NCI-H69 (cell line): ENCODE results near the gene DGKH.
"Not testable (repeated sequence)": the region's sequence is repeated elsewhere in the genome, so short reads cannot be mapped to it uniquely, and the experiment has no call there.

ENCODE experiments used
- DNase-seq: peaks from one replicate; lab custom pipeline; 2025; lab: John Stamatoyannopoulos, UW

DGKH gene

DNA sequence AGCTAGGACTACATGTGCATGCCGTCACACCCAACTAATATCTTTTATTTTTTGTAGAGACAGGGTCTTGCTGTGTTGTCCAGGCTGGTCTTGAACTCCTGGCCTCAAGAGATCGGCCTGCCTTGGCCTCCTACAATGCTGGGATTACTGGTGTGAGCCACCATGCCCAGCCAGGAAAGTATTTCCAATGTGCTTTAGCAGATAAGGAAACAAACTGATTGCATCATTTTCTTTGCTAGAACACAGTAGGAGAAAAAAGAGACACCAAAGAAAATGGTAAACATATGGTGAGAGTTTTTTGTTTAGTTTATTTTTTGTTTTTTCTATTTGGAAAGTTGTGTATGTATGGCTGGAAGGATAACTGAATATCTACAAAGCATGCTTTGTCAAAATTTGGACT lies 176.6 kb downstream of the DGKH start:
- DNase-seq, result no peak

DNA sequence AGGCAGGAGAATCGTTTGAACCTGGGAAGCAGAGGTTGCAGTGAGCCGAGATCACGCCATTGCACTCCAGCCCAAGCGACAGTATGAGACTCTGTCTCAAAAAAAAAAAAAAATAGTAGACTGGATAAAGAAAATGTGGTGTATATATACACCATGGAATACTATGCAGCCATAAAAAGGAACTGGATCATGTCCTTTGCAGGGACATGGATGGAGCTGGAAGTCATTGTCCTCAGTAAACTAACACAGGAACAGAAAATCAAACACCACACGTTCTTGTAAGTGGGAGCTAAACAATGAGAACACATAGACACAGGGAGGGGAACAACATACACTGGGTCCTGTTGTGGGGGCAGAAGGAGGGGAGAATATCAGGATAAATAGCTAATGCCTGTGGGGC lies 178.3 kb downstream of the DGKH start:
- not testable (repeated sequence) for DNase-seq

DNA sequence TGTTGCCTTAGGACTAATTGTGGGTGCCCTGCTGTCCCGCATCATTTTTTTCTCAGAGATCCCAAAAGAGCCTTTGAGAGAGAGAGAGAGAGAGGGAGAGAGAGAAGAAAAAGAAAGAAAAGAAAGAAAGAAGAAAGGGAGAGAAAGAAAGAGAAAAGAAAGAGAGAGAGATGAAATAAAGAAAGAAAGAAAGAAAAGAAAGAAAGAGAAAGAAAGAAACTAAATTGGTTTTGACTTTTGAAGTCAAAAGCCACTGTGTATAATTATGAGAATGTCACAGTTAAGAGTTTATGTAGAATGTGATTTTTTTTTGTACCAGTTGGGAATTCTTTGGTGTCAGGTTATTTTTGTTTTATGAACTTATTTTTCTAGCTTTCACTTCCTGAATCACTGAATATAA lies 180.1 kb downstream of the DGKH start:
- DNase-seq, result no peak

DNA sequence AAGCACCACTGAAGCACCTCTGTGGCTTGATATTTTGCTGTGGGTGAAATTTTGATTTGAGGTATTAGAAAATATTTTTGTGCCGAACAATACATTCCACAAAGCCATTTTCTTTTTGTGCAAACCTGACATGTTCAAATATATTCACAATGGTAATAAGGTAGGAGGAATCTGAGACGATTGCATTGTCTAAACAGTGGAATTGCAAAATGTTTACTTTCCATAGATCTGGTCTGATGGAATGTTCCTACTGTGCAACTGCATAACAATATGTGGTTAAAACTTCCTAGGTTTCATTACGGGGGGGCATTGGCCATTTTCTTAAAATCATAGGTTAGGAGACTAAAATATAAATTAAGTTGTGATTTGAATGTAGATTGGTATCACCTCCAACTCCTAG lies 180.8 kb downstream of the DGKH start:
- no peak for DNase-seq

DNA sequence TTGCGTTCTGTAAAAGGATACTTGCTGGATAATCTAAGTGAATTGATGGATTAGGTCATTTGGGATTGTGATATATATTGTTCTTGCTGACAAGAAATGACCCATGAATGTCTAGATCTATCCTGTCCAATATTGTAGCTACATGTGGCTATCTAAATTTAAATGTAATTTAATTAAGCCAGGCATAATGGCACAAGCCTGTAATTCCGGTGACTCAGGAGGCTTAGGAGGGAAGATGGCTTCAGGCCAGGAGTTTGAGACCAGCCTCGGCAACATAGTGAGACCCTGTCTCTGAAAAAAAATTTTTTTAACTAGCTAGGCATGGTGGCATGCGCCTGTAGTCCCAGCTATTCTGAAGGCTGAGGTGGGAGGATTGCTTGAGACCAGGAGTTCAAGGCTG lies 184.2 kb downstream of the DGKH start:
- DNase-seq, result peak; percentile 22

DNA sequence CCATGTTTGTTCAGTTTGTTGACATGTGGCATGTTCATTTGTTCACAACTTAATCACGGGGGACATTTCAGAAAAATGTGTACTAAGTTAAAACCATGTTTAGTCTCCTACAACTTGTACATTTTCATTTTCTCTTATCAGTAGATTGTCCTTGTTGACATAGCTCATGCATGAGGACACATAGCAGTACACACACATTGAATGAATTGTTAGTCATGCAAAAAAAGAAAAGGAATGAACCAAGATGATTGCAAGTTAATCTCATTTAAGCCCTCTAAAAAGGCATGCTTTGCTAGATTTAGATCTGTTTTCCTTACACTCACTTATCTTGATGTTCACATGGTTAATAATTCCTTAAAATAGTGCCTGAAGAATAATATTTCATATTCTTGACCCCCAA lies 185.3 kb downstream of the DGKH start:
- DNase-seq, result no peak

DNA sequence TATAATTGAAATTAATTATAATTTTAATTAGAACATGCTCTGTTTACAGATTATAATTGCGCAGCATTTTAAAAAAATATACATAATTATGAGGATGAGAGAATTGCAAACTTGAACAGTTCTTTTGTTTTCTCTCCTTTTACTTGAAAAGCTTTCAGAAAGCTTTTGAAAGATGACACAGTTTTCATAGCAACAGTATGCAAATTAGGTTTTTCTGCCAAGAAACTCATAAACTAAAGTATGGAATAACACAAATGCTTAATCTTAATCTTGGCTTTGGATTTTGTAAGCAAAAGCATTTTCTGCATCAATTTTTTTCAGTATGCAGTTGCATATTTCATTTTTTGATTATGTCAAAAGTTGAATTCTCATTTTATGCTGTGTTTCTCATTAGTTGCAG lies 190.7 kb downstream of the DGKH start:
- no peak for DNase-seq

DNA sequence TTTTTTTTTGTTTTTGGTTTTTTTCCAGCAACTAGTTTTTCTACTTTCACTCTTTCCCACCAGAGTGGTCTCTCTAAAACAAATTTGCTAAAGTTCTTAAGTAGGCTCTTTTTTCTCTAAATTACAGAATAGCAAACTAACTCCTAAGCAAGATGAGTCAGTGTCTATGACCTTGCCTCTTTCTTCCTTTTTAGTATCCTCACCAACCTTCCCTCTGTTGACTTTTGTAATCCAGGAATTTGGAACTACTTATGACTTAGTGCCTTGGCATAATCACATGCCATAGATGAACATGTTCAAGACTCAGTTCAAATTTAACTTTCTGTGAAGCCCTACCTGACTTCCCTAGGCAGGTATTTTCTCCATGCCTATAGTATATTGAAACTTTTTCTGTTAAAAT lies 191.2 kb downstream of the DGKH start:
- no peak for DNase-seq

DNA sequence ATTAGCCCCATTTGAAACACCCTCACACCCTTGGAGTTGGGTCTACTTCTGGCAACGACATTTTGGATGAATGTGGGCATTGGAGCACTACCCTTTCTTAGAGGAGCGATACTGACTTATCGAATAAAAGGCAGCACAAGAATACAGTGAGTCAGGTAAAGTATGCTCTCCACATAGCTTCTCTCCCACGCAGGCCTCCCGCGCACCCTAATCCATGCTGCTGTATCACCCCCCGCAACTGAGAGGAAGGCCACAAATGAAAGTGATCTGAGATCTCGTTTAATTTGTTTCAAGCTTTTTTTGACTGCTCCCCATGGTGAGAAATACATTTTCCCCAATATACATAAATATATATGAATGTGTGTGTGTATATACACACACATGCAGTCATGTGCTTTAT lies 198.1 kb downstream of the DGKH start:
- no peak for DNase-seq

DNA sequence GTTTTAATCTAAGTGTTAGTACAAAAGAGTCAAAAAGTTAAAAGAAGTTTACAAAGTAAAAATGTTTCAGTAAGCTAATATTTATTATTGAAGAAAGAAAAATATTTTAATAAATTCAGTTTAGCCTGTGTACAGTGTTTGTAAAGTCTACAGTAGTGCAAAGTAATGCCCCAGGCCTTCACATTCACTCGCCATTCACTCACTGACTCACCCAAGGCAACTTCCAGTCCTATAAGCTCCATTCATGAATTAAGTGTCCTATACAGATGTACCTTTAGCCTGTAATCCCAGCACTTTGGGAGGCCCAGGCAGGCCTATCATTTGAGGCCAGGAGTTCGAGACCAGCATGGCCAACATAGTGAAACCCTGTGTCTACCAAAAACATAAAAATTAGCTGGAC lies 199.4 kb downstream of the DGKH start:
- no peak for DNase-seq

DNA sequence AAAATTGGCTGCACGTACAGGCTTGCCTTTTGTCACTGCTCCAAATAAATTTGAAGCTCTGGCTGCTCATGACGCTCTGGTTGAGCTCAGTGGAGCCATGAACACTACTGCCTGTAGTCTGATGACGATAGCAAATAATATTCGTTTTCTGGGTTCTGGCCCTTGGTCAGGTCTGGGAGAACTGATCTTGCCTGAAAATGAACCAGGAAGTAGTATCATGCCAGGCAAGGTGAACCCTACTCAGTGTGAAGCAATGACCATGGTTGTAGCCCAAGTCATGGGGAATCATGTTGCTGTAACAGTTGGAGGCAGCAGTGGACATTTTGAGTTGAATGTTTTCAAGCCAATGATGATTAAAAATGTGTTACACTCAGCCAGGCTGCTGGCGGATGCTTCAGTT lies 207.4 kb downstream of the DGKH start:
- no peak for DNase-seq

DNA sequence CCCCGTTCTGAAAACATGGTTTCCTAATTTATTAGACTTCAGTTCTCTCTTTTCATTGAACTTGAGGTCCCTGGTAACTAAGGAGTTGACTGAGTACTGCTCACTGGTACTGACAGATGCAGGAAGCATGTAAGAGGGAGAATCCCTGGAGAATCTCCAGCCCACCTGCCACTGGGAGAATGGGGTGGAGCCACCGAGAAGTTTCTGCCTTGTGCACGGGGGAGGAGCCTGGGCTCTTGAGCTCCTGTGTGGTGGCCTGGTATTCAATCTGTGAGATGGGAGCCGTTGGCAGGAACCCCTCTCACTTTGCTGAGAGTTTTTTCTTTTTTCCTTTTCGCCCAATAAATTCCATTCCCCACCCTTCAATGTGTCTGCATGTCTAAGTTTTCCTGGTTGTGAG lies 210.3 kb downstream of the DGKH start:
- peak; percentile 41 for DNase-seq

DNA sequence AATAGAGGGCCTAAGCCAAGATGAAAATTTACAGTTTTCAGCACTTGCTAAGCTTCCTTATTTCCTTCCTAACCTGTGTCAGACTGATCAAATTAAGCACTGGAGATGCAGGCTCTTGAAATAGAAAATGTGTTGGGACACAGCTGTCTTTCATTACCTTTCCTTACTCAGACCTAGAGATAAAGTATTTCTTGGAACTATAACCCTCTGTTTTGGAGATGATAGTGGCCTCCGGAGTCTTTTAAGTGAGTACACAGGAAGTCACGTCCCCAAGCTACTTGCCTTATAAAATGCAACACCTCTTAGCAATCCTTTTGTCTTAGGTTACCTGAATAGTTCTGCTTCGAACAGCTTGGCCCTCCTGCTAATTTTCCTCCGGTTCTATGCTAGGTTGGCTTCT lies 211.1 kb downstream of the DGKH start:
- DNase-seq, result no peak

DNA sequence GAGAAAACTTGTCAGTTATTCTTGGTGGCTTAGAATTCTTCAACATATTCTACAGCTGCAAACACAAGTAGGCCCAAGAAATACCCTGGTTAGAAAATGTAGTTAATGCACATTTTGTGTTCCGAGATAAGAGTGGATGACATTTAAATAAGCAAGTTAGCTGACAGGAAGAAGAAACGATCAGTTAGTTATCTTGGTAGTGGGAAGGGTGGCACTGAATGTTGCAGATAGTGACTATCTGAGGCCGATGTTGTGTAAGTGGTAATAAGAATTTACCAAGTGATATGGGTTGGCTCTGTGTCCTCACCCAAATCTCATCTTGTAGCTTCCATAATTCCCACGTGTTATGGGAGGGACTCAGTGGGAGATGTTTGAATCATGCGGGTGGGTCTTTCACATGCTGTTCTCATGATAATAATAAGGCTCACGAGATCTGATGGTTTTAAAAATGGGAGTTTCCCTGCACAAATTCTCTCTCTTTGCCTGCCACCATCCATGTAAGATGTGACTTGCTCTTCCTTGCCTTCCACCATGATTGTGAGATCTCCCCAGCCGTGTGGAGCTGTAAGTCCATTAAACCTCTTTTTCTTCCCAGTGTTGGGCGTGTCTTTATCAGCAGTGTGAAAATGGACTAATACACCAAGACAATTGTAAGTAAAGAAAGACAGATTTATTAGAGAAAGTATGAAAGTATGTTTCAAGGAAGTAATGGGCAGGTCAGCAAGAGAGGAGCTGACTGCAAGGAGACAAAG lies 212.6 kb downstream of the DGKH start:
- DNase-seq, result no peak

DNA sequence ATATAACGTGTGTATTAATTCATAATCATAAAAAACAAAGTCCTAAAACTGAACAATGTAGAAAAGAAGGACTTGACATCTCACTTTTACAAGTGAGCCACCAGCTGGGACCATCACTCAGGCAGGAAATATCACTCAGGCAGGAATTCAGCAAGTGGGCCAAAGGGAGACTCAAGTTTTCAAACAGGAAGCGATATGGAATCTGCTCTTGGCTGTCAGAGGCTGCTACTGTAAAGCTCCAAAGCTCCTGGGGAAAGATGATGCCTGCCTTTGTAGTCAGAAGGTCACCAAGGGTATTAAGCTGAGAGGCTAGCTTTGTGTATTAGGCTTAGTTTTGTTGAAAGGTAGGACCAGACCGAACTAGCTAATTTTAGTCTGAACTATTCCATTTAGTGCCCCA lies 218.0 kb downstream of the DGKH start:
- peak; percentile 4 for DNase-seq

DNA sequence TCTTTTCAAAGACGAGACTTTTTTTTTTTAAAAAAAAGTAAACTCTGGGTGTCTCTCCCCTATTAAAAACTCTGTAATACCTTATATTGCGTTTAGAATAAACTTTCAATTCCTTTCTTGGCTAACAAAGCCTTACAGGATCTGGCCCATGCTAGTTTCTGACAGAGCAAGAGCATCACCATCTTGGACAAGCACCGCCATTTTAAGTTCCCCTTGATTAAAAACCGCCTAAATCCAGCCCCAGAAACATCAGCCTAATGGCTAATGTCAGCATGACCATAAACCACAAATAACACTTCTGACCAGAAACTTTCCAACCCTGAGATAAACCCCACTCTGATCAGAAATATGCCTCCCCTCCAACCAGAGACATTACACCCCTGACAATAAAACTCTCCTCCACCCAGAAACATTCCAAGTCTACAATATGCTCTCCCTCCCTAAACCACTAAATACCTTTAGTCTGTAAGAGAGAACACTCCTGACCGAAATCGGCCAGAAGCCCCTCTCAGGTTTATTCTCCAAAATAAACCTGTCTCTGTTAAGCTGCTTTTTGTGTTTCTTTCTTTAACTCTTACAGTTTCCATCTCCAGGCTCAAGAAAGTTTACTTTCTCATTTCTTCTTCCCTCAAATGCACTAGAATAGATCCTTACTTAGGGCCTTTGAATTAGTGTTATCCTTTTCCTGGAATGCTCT lies 221.9 kb downstream of the DGKH start:
- no peak for DNase-seq

DNA sequence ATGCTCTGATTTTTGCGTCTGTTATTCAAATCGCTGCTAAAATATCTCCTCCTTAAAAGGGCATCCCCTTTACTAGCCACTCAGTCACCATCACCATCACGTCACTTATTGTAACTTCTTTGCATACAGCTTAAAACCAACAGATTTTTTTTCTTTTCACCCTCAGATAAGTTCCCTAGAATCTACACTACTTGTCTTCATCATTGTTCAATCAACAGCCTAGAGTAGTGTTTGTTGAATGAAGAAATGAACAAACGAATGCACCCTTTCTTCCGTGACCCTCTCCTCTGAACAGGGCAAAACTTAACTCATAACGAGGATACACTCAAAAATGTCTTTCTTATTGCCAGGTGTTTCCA lies 222.4 kb downstream of the DGKH start:
- no peak for DNase-seq

DNA sequence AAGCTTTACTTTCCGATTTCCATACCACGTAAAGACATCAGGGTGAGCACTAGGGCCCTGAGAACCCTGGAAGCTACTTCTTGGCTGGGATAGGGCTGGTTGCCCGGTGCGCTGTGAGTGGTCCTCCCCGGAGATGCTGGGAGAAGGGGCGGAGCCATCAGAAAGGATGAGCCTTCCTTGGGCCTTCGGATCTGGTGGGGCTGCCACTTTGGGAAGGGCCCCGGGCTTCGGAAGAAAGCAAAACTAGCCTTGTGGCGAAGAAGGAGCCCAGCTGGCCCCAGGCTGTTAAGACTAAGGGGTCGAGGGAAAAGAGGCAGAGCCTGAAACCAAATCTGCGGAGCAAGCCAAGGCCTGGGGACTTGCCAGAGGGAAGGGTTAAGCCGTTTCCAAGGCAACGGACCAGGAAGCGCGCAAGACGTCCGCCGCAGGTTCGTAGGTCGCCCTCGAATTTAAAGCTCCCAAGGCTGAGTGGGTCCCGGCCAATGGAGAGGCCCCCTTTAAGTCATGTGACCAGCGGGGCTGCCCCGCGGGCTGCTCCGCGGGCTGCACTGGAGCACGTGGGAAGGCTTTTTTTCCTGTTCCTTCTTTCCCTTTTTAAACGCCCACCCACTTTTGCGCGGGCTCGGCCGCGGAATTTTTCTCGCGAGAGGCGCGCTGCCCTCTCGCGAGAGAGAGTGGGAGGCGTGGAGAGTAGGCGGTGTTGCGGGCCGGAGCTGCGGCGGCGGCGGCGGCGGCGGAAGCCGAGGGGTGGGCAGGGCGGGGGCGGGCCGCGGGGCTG lies 223.1 kb downstream of the DGKH start:
- peak; percentile 97 for DNase-seq

DNA sequence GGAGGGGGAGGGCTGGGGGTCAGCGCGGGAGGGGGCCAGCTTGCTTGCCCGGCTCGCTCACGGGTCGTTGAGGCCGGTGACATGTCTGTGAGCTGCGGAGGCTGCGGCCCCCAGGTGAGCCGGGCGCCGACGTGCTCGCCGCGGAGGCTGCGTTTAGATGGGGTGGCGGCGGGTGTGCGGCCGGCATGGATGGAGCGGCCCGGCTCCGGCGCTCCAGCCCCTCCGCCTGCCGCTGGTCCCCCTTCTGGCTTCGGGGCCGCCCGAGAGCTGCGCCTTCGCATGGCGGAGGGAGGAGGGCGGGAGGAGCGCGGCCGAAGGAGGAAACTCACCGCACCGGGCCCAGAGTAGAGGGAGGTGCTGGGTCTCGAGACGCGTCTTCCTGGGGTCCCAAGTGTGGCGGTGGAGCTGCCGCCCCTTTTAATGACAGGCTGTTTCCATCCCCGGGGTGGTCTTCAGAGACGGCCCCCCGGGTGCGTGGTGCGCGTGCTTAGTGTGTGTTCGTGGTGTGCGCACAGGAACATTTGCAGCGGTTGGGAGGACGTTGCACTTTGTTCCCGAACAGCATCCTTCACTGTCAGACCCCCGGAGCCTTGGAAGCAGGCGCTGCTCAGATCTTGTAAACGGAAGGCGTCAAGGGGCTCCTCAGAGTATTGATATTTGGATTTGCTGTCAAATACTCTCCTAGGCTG lies 223.8 kb downstream of the DGKH start, which contains the start of gene AKAP11:
AKAP11 (plus strand) TSS at position 38 of the 689 bp plus-strand sequence. CDS start 14,197 bp downstream, outside the sequence.
- peak; percentile 81 for DNase-seq

DNA sequence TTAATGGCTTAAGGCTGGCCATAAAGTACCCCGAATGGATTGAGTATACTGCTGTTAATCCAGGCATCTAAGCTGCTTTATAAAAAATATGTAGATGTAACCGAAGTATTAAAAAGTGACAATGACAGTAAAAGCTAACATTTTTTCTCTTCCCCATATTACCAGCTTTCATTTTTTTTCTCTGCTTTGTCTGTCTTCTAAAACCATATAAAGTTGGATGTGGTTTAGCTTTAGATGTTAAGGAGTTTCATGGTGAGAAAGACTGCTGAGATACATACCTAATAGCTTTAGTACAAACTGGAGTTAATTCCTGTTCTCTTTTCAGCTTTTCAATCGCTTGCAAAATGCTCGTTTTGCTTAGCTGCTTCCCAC lies 224.3 kb downstream of the DGKH start:
- no peak for DNase-seq

DNA sequence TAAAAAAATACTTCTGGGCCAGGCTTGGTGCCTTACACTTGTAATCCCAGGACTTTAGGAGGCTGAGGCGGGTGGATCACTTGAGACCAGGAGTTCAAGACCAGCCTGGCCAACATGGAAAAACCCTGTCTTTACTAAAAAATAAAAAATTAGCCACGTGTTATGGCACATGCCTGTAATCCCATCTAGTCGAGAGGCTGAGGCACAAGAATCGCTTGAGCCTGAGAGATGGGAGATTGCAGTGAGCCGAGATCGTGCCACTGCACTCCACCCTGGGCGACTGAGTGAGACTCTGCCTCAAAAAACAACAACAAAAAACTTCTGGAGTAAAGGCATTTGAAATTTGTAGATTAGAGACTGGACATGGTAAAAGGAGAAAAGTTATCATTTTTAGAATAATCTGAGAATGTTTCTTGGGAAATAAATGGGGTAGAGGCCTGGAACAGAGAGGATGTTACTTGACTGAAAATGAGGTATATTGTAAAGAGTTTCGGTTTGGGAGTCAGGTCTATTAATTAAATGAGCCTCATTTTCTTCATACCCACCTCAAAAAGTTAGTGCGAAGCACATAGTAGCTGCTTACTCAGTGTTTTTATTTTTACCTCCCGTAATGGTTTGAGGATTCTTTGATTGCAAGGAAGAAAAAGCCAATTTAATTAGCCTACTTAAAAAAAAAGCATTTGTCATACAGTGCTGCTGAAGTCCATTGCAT lies 226.1 kb downstream of the DGKH start:
- no peak for DNase-seq

DNA sequence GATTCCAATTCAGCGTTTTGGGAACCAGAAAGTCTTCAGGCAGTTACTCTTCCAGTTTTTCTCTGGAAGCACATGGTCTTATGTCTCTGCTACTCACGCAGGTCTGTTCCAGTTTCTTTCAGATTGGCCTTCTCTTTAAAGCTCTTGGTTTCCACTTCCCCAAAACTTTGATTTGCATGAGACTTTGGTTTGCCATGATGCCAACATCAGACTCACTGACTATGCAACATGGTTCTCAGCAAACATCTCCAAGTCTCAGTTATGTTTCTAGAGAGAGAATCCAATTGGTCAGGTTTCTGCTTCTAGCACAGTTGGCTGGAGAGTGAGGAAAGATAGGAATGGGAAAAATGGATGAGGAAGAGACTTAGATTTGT lies 226.6 kb downstream of the DGKH start:
- no peak for DNase-seq
